ENCODE data around the gene MRPL39.
A peak's percentile ranks its signal among the peaks of the same experiment; 100 is the strongest.

Gene MRPL39

GRCh38 chr21:25568246-25568645, 39.0 kb downstream of the MRPL39 start:
- no peak for DNase-seq (ENCODE audit: low read depth in 2 of 2)

GRCh38 chr21:25567472-25567871, 39.8 kb downstream of the MRPL39 start:
- no peak for DNase-seq (ENCODE audit: low read depth in 2 of 2)

- no peak for DNase-seq (ENCODE audit: low read depth in 2 of 2)
Measured at GRCh38 chr21:25566645-25567044, 40.6 kb downstream of the MRPL39 start.

- DNase-seq (ENCODE audit: low read depth in 2 of 2): no peak
Measured at GRCh38 chr21:25565272-25566211, 41.7 kb downstream of the MRPL39 start.

GRCh38 chr21:25564349-25564948, 42.8 kb downstream of the MRPL39 start:
- DNase-seq (ENCODE audit: low read depth in 2 of 2): no peak

- no peak for DNase-seq (ENCODE audit: low read depth in 2 of 2)
Measured at GRCh38 chr21:25563361-25564116, 43.7 kb downstream of the MRPL39 start.

- no peak for DNase-seq (ENCODE audit: low read depth in 2 of 2)
Measured at GRCh38 chr21:25562660-25563059, 44.6 kb downstream of the MRPL39 start.

GRCh38 chr21:25561668-25562641, 45.3 kb downstream of the MRPL39 start:
- DNase-seq (ENCODE audit: low read depth in 2 of 2): peak; percentile 74 to 76

GRCh38 chr21:25560891-25561290, 46.4 kb downstream of the MRPL39 start:
- no peak for DNase-seq (ENCODE audit: low read depth in 2 of 2)

- no peak for DNase-seq (ENCODE audit: low read depth in 2 of 2)
Measured at GRCh38 chr21:25560271-25560685, 47.0 kb downstream of the MRPL39 start.

GRCh38 chr21:25559746-25560145, 47.5 kb downstream of the MRPL39 start:
- DNase-seq (ENCODE audit: low read depth in 2 of 2): no peak

GRCh38 chr21:25558123-25558522, 49.2 kb downstream of the MRPL39 start:
- no peak for DNase-seq (ENCODE audit: low read depth in 2 of 2)

GRCh38 chr21:25557180-25557579, 50.1 kb downstream of the MRPL39 start:
- DNase-seq (ENCODE audit: low read depth in 2 of 2): no peak

- DNase-seq (ENCODE audit: low read depth in 2 of 2): no peak
Measured at GRCh38 chr21:25556091-25556490, 51.2 kb downstream of the MRPL39 start.

- no peak for DNase-seq (ENCODE audit: low read depth in 2 of 2)
Measured at GRCh38 chr21:25555492-25555891, 51.8 kb downstream of the MRPL39 start.

- DNase-seq (ENCODE audit: low read depth in 2 of 2): no peak
Measured at GRCh38 chr21:25552856-25553255, 54.4 kb downstream of the MRPL39 start.

GRCh38 chr21:25551569-25551968, 55.7 kb downstream of the MRPL39 start:
- no peak for DNase-seq (ENCODE audit: low read depth in 2 of 2)

- DNase-seq (ENCODE audit: low read depth in 2 of 2): no peak
Measured at GRCh38 chr21:25550352-25551120, 56.7 kb downstream of the MRPL39 start.

GRCh38 chr21:25541042-25541441, 66.2 kb downstream of the MRPL39 start:
- no peak for DNase-seq (ENCODE audit: low read depth in 2 of 2)

- no peak for DNase-seq (ENCODE audit: low read depth in 2 of 2)
Measured at GRCh38 chr21:25539606-25540005, 67.7 kb downstream of the MRPL39 start.
